ENCODE data around the gene CNTNAP1.

DNA sequence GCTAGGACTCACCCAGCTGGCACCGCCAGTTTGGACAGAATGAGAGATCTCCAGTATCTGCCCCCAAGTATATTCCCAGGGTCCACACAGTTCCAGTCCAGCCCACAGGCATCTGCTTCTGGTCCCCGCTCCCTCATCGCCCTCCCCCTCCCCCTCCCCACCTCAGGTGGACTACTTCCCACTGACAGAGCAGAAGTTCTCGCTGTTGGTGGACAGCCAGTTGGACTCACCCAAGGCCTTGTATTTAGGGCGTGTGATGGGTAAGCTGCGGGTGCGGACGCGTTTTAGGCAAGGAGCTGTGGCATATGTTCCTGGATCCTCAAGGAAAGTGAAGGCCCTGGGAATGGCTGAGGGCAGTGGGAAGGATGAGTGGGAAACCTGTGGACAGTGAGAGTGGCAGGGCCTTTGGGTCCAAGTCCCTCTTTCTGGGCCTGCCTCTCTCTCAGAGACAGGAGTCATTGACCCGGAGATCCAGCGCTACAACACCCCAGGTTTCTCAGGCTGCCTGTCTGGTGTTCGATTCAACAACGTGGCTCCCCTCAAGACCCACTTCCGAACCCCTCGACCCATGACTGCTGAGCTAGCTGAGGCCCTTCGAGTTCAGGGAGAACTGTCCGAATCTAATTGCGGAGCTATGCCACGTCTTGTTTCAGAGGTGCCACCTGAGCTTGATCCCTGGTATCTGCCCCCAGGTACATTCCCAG is 14.9 kb downstream of the CNTNAP1 start:
- TF ChIP-seq, protein P1, sequence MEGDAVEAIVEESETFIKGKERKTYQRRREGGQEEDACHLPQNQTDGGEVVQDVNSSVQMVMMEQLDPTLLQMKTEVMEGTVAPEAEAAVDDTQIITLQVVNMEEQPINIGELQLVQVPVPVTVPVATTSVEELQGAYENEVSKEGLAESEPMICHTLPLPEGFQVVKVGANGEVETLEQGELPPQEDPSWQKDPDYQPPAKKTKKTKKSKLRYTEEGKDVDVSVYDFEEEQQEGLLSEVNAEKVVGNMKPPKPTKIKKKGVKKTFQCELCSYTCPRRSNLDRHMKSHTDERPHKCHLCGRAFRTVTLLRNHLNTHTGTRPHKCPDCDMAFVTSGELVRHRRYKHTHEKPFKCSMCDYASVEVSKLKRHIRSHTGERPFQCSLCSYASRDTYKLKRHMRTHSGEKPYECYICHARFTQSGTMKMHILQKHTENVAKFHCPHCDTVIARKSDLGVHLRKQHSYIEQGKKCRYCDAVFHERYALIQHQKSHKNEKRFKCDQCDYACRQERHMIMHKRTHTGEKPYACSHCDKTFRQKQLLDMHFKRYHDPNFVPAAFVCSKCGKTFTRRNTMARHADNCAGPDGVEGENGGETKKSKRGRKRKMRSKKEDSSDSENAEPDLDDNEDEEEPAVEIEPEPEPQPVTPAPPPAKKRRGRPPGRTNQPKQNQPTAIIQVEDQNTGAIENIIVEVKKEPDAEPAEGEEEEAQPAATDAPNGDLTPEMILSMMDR (IDR thresholded peaks at IDR 0.05): no peak
- TF ChIP-seq POLR2A (IDR thresholded peaks at IDR 0.05): no peak
